Stimulated activated CD4-positive, alpha-beta T cell treated with anti-CD3 and anti-CD28 coated beads, Interleukin-4, amount 100 ng/mL, for 4 hours (primary cell): ENCODE data around the gene FGF18.
"Not testable (repeated sequence)": the region's sequence is repeated elsewhere in the genome, so short reads cannot be mapped to it uniquely, and the experiment has no call there.

Source experiments
- DNase-seq, 2 experiments: peaks; one replicate each; pipeline ENCODE4 v3.0.0-alpha.2; 2020

The FGF18 gene

DNA sequence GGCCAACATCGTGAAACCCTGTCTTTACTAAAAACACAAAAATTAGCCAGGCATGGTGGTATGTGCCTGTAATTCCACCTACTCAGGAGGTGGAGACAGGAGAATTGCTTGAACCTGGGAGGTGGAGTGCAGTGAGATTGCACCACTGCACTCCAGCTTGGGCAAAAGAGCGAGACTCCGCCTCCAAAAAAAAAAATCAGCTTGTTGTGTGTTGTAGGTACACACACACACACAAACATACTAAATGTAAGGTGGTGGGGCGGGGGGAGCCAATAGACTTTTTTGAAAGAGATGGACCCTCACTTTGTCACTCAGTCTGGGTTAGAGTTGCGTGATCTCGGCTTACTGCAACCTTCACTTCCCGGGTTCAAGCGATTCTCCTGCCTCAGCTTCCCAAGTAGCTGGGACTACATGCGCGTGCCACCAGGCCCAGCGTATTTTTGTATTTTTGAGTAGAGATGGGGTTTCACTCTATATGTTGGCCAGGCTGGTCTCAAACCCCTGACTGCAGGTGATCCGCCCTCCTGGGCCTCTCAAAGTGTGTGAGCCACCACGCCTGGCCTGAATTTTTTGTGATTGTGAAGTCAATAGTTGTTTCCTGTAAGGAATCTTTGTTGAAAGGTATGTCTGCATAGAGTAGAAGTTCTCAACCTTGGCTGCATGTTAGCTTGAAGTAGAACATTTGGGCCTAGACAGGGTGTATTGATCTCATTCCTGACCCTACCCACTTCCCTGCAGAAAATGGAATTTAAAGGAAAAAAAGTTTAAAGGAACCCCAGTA is 18.1 kb upstream of the FGF18 start:
- no peak for DNase-seq

- not testable (repeated sequence) for DNase-seq
Observed at GRCh38 chr5:171402751-171403150, 16.7 kb upstream of the FGF18 start.

- DNase-seq, result no peak
Observed at GRCh38 chr5:171405615-171406014, 13.8 kb upstream of the FGF18 start.

GRCh38 chr5:171407234-171407633 is 12.2 kb upstream of the FGF18 start:
- no peak for DNase-seq

DNA sequence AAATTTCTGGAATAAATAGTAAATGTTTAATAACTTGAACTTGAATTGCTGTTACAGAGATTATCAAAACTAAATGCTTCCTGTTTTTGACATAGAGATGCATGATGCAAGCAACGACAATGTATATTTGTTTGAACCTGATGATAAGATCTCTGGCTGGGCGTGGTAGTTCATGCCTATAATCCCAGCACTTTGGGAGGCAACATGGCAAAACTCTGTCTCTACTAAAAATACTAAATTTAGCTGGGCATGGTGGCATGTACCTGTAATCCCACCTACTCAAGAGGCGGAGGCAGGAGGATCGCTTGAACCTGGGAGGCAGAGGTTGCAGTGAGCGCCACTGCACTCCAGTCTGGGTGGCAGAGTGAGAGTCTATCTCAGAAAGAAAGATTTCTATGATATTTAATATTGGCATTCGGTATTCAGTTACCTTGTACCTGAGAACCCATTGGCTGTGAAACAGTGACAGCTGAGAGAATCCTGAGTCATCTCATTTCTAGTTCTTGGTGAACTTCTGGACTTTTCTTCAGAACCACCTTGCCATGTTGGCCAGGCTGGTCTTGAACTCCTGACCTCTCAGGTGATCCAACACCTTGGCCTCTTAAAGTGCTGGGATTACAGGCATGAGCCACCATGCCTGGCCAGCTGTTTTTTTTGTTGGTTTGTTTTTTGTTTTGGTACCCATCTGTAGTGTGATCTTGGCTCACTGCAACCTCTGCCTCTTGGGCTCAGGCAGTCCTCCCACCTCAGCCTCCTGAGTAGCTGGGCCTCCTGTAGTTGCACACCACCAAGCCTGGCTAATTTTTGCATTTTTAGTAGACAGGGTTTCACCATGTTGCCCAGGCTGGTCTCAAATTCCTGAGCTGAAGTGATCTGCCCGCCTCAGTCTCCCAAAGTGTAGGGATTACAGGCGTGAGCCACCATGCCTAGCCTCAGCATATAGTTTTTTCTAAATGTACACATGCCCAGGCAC is 10.0 kb upstream of the FGF18 start:
- DNase-seq, result no peak

DNA sequence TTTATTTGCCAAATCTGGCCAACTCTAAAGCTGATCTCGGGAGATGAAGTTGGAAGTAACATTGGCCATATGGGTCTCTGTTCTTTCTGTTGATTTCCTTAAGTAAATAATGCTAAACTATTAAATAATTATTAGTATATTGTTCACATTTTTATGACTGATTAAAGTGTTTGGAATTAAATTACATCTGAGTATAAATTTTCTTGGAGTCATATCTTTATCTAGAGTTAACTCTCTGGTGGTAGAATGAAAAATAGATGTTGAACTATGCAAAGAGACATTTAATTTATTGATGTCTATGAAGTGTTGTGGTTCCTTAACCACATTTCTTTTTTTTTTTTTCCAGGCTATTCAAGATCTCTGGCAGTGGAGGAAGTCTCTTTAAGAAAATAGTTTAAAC is 9.3 kb upstream of the FGF18 start:
- no peak for DNase-seq

DNA sequence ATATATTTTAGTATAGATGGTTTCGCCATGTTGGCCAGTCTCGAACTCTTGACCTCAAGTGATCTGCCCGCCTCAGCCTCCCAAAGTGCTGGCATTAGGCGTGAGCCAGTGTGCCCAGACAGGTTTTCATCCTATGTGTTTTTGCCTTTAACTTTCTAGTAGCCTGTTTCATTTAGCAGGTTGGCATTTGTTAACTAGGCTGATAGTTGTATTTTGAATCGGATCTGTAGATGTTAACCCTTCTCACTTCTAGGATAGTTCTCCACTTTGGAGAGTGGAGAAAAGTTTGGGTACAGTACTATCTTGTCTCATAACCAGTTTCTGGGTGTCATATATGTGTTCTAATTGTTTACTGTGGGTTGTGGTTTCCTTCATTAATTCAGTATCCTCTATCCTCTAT is 7.3 kb upstream of the FGF18 start:
- no peak for DNase-seq

- no peak for DNase-seq
Observed at GRCh38 chr5:171413153-171413910, 6.1 kb upstream of the FGF18 start.

GRCh38 chr5:171413993-171414392 is 5.5 kb upstream of the FGF18 start:
- not testable (repeated sequence) for DNase-seq

- no peak for DNase-seq
Observed at GRCh38 chr5:171415115-171415730, 4.2 kb upstream of the FGF18 start.

GRCh38 chr5:171416160-171417049 is 3.0 kb upstream of the FGF18 start:
- DNase-seq, result no peak

GRCh38 chr5:171418316-171418981 is 998 bp upstream of the FGF18 start:
- DNase-seq, result peak; percentile 24 to 52

GRCh38 chr5:171419688-171420430 is 412 bp downstream of the FGF18 start:
- DNase-seq, result peak in 1 of 2 experiments; percentile 44

DNA sequence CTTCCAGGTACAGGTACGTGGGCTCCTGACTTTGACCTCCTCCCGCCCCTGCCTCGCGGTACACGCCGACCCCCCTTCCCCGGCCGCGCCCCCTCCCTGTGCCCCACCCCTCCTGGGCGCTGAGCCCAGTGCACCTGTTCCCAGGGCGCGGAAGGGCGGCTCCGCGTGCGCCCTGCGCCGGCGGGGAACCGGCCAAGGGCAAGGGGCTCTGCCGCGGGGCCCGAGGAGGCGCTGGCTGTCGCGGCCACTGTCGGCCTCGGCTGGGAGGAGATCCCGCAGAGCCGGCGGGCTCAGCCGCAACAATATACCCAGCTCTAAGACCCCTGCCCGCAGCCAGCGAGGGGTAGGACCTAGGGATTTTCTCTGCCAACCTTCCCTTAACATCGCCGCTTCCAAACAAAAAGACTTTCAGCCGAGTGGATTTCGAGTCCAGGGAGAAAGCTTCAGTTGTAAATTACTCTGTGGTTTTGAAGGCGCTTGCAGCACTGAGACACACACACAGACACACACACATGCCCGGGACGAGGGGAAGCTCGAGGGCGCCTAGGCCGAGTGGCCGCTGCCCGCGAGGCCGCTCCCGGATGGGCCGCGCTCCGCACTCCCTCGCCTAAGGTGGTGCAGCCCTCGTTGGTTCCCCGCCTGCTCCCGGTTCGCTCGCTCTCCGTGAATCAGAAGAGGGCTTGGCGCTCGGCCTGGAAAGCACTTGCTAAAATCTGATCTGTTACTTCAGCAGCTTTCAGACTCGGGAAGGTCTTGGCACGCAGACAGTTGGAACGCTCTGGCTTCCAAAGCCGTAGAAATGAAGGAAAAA is 1.2 kb downstream of the FGF18 start:
- DNase-seq, result no peak

GRCh38 chr5:171421331-171422262 is 2.1 kb downstream of the FGF18 start:
- DNase-seq, result no peak

- DNase-seq, result no peak
Observed at GRCh38 chr5:171422495-171422894, 3.0 kb downstream of the FGF18 start.

GRCh38 chr5:171422902-171423663 is 3.6 kb downstream of the FGF18 start:
- no peak for DNase-seq
